NCI-H2196 (cell line): Measurements from ENCODE around the gene OTUB1.
"Not testable (repeated sequence)": the region's sequence is repeated elsewhere in the genome, so short reads cannot be mapped to it uniquely, and the experiment has no call there.

ENCODE experiments used
- DNase-seq: peaks from one replicate; lab custom pipeline; 2025; ENCODE audit not compliant: unreplicated experiment; lab: John Stamatoyannopoulos, UW

The OTUB1 gene

DNA sequence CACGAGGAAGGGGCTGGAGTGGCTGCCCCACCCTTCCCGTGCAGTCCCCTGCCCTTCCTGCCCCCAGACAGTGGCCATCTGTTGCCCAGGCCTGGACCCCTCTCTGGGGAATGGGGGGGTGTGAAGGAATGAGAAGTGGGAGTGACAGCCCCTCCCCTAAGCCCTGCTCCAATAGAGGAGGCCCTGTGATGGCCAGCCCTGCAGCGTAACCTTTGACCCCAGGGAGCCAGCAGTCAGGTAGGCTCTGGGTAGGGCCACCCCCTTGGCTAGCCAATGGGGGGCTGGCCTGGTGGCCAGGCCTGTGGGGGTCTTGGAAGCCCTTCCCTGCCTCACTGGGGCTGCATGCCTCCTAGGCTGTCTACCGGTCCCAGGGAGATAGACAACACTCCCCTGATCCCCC, 56.1 kb downstream of the OTUB1 start:
- DNase-seq = no peak

GRCh38 chr11:64043545-64043944, 57.3 kb downstream of the OTUB1 start:
- no peak for DNase-seq

DNA sequence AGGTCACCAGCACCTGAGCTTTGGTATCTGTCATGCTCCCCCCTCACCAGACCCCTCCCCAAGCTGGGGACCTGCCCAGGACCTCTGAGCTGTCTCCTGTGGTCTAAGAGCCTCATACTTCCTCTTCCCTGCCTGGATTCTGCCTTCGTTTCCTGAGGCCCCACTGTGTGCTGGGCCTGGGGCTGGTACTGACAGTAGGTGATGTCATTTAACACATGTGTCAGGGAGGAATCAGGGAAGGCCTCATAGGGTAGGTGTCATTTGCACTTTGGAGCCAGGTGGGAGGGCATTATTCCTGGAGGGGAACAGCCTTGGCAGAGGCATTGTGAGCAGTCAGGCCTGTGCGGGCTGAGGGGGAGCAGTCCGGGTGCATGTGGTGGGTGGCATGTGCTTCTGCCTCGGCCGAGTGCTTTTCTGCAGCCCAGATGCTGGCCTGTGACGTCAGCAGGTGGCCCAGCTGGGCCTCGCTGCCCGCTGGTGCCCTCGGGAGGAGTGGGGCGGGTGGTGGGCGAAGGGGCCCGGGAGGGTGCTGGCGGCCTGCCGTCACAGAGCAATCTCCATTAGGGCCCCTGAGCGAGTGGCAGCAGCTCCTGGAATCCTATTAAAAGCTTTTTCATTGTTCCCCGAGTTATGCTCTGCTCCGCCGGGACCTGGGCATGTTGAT, 58.6 kb downstream of the OTUB1 start:
- no peak for DNase-seq

DNA sequence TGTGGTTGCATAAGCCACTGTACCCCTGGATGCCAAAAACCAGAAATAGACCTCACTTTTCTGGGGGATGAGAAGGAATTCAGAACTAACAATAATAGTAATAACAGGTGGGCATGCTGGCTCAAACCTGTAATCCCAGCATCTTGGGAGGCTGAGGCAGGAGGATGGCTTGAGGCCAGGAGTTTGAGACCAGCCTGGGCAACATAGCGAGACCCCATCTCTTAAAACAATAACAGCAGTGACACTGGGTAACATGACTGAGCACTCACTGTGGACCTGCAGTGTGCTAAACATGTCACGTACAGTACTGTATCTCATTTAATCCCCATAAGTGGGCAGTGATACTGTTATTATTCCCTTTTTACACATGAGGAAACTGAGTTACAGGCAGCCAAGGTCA, 59.5 kb downstream of the OTUB1 start:
- DNase-seq = no peak

DNA sequence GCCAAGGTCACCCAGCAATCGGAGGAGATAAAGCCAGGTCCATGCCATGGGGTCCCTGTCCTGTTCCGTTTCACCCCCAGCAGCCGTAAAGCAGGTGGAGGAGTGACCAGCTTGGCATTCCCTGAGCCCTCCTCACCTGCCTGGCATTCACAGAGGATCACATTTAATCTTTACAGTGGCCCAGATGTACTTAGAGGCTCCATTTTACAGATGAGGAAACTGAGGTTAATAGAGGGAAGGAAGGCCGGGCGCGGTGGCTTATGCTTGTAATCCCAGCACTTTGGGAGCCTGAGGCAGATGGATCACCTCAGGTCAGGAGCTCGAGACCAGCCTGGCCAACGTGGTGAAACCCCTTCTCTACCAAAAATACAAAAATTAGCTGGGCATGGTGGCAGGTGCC, 61.1 kb downstream of the OTUB1 start:
- DNase-seq = not testable (repeated sequence)
